ENCODE data around the gene CTPS2.
"Not testable (repeated sequence)": the region's sequence is repeated elsewhere in the genome, so short reads cannot be mapped to it uniquely, and the experiment has no call there.

Gene CTPS2

DNA sequence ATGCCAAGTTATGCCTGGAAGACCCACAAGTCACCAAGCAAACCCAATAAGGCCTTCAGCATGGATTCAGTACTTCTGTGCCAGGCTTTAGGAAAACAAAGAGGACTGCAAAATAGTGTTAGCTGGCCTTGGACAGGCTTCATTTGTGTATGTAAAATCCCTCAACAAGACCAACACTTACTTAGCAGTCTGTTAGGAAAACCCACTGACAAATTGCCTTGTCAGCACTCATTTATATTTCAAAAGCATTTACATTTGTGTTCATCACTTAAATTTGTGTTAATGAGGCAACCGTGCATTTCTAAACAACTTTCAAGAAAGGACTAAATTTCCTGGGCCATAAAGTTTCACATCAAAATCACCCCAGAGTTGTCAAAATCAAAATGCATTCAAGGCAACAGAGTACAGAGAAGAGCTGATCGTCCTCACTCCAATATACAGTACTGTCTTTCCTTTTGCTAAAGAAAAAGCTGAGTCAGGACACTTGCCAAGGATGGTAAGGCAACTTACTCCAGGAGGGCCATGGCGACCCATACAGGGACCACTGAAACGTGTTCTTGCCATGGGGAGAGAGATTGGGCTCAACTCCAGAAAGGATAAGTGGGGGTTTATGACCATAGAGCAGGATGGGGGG lies 61.0 kb downstream of the CTPS2 start:
- no peak for FAIRE-seq

- no peak for FAIRE-seq
Observed at GRCh38 chrX:16649858-16650257, 62.6 kb downstream of the CTPS2 start, which contains the start of gene S100G. Gene S100G, plus strand, starts transcription at chrX:16650158. Its CDS starts 849 bp downstream, at chrX:16651007.

GRCh38 chrX:16646366-16647138 lies 65.9 kb downstream of the CTPS2 start:
- FAIRE-seq: no peak

- FAIRE-seq: no peak
Observed at GRCh38 chrX:16643176-16643575, 69.3 kb downstream of the CTPS2 start.

- no peak for FAIRE-seq
Observed at GRCh38 chrX:16640823-16641222, 71.6 kb downstream of the CTPS2 start.

- no peak for FAIRE-seq
Observed at GRCh38 chrX:16639966-16640365, 72.5 kb downstream of the CTPS2 start.

- FAIRE-seq: no peak
Observed at GRCh38 chrX:16638533-16638932, 73.9 kb downstream of the CTPS2 start.

- FAIRE-seq: no peak
Observed at GRCh38 chrX:16635596-16635995, 76.9 kb downstream of the CTPS2 start.

DNA sequence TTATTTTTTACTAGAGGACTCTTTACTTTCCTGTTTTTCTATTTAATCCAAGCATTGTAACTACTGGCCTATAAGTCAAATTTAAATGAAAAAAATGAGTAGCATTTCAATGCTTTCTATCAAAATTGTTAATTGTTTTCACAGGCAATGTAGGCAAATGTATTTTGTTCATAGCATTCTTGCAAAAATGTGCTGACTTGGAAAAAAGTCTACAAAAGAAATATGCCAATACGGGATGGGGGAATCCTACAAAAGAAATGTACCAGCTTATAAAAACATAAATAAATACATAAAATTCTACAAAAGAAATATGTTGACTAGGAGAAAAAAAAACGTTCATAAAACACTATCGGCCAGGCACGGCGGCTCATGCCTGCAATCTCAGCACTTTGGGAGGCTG lies 77.4 kb downstream of the CTPS2 start:
- peak; percentile 66 for FAIRE-seq

- FAIRE-seq: no peak
Observed at GRCh38 chrX:16633754-16634153, 78.7 kb downstream of the CTPS2 start.

- FAIRE-seq: no peak
Observed at GRCh38 chrX:16629909-16630308, 82.6 kb downstream of the CTPS2 start.

GRCh38 chrX:16628946-16629595 lies 83.4 kb downstream of the CTPS2 start:
- no peak for FAIRE-seq

GRCh38 chrX:16628511-16628910 lies 84.0 kb downstream of the CTPS2 start:
- FAIRE-seq: not testable (repeated sequence)

- no peak for FAIRE-seq
Observed at GRCh38 chrX:16619024-16619423, 93.4 kb downstream of the CTPS2 start.

DNA sequence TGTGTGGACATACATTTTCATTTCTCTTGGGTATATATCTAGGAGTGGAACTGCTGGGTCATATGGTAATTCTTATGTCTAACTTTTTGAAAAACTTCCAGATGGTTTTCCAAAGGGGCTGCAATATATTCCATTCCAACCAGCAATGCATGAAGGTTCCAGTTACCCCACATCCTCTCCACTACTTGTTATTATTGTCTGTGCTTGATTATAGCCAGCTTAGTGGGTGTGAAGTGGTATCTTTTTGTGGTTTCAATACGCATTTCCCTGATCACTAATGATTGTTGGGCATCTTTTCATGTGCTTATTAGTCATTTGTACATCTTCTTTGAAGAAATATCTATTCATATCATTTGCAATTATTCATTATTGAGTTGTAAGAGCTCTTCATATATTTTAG lies 94.0 kb downstream of the CTPS2 start:
- FAIRE-seq: peak; percentile 70

DNA sequence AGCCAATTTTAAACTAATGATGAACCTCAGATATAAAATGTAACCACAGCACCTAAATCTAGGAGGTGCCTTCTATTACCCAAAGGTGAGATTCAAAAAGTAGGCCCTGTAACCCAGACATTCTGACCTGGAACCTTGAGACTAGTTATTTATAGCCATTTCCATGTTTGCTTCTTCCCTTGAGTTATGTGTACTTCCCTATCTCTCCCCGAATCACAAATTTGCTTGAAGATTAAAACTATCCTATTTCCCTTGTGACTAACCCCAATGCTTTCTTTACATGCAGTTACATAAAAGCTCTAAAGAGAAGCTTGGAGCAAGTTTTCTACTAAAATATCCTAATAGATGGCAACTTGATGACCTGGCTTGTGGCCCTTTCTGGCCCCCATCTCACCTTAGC lies 95.1 kb downstream of the CTPS2 start:
- FAIRE-seq: no peak

- no peak for FAIRE-seq
Observed at GRCh38 chrX:16612257-16612897, 100.1 kb downstream of the CTPS2 start.

DNA sequence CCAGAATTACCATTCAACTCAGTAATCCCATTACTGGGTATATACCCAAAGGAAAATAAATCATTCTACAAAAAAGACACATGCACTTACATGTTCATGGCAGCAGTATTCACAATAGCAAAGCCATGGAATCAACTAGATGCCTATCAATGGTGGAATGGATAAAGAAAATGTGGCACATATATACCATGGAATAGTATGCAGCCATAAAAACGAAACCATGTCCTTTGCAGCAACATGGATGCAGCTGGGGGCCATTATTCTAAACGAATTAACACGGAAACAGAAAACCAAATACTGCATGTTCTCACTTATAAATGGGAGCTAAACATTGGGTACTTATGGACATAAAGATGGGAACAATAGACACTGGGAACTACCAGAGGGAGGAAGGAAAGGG lies 101.8 kb downstream of the CTPS2 start:
- FAIRE-seq: not testable (repeated sequence)

DNA sequence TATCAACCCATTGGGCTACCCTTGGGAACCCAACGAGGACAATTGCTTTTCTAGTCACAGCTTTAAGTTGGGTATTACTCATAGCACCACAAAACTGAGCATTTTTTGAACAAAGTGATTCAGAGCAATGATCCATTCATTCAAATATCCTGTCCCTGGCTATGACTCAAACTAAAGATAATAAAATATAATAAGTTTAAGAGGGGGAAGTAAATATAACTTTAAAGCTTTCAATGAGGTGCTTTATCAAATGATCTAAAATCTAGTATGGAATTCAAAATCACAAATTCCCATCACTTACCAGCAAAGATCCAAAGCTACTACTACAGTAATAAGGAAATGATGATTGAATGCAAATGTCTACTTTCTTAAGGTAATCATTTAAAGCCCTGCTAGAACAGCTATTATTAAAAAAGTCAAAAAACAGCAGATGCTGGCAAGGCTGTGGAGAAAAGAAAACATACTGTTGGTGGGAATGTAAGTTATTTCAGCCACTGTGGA lies 102.3 kb downstream of the CTPS2 start:
- FAIRE-seq: no peak

GRCh38 chrX:16606142-16606720 lies 106.2 kb downstream of the CTPS2 start:
- FAIRE-seq: no peak

GRCh38 chrX:16604337-16604736 lies 108.1 kb downstream of the CTPS2 start:
- no peak for FAIRE-seq

- FAIRE-seq: no peak
Observed at GRCh38 chrX:16603822-16604221, 108.6 kb downstream of the CTPS2 start.

- FAIRE-seq: not testable (repeated sequence)
Observed at GRCh38 chrX:16603235-16603634, 109.2 kb downstream of the CTPS2 start.

All from colon (tissue), 2 donors.